HG02678 (cell line): ENCODE measurements around the gene IL21.
"Not testable (repeated sequence)": the region's sequence is repeated elsewhere in the genome, so short reads cannot be mapped to it uniquely, and the experiment has no call there.

Experiments used
- ATAC-seq: cut with Tn5 transposase; IDR thresholded peaks from one replicate; pipeline ENCODE4 v1.9.1; 2021; ENCODE audit warnings: mild to moderate bottlenecking, moderate library complexity; ENCODE audit not compliant: unreplicated experiment

IL21 gene

DNA sequence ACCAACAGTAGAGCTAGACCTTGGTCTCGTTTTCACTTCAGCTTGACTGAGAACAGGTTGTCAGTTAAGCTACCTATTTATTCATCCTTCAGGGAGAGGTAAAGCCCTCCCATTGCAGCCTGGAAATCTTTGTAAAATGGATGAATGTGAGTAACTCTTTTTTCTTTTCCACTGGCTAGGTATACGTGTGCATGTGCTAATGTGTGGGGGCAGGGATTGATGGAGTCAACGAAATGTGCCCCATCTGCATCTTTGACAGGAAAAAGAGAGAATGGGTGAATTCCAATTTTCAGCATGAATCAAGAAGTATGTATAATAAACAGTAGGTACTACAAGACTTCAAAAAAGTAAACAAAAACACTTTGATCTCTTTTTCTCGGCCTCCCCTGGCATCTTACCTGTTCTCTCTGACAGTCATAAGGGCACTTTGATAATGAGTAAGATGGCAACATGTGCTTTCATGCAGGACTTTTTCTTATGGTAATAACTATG lies at the start of gene IL21:
Gene IL21, minus strand, starts transcription at position 51 of the 492 bp plus-strand sequence. CDS start 55 bp downstream, outside the sequence.
- no peak for ATAC-seq

DNA sequence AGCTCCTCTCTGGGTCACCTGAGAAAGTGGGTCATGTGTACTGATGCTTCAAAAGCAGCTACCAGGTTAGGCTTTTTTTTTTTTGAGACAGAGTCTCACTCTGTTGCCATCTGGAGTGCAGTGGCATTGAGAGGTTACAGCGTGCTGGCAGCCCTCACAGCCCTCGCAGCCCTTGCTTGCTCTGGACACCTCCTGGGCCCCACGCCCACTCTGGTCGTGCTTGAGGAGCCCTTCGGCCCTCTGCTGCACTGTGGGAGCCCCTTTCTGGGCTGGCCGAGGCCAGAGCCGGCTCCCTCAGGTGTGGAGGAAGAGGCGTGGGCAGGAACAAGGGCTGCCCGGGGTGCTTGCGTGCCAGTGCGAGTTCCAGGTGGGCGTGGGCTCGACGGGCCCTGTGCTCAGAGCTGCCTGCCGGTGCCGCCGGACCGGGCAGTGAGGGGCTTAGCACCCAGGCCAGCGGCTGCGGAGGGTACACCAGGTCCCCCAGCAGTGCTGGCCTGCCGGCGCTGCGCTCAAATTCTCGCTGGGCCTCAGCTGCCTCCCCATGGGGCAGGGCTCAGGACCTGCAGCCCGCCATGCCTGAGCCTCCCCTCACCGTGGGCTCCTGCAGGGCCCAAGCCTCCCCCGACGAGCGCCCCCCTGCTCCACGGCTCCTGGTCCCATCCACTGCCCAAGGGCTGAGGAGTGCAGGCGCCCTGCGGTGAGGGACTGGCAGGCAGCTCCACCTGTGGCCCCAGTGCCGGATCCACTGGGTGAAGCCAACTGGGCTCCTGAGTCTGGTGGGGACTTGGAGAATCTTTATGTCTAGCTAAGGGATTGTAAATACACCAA lies 49.3 kb upstream of the IL21 start:
- no peak for ATAC-seq

DNA sequence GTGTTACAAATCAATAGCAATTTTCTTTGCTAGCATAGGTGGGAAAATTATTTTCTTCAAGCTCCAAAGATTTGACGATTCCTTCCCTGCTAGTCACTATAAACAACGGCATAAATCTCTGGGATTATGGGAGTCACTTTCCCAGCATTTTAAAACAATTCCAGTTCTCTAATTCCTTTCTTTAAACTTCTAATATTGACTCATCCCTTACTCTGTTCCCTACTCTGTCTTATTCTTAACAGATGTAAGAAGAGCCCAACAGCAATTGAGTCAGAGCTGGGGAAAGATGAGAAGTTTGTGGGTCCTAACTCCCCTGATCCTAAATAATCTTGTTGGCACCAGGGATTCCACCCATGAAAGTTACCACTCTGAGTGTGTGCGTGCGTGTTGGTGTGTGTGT lies 47.4 kb upstream of the IL21 start:
- no peak for ATAC-seq

DNA sequence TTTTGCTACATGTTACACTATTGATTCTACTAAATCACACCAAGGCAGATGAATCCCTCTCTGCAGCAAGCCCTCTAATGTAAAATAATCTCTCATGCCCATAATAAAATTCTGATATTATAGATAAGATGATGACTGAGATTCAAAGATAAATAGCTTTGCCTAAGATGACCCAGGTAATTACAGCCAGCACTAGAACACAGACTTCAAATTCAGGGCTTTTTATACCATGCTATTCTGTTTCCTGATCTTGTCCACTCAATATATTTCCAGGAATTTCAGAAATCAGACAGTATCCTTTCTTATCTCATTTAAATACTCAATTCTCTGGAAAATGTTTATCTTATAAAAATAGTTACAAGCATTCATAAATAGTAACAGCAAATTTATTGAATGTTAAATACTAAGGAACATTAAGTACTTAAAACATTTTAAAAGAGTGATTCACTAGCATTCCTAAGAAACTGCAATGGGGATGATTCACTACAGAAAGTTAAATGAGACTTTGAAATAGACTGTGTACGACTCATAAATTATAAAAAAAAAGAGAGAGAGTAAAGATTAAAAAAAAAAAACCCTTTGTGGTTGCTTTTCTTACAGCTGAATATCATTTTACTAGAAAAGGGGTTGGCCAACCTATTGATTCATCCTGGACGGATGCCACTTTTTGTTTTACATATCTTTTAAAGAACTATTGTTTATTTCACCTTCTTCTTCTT lies 45.8 kb upstream of the IL21 start:
- no peak for ATAC-seq

DNA sequence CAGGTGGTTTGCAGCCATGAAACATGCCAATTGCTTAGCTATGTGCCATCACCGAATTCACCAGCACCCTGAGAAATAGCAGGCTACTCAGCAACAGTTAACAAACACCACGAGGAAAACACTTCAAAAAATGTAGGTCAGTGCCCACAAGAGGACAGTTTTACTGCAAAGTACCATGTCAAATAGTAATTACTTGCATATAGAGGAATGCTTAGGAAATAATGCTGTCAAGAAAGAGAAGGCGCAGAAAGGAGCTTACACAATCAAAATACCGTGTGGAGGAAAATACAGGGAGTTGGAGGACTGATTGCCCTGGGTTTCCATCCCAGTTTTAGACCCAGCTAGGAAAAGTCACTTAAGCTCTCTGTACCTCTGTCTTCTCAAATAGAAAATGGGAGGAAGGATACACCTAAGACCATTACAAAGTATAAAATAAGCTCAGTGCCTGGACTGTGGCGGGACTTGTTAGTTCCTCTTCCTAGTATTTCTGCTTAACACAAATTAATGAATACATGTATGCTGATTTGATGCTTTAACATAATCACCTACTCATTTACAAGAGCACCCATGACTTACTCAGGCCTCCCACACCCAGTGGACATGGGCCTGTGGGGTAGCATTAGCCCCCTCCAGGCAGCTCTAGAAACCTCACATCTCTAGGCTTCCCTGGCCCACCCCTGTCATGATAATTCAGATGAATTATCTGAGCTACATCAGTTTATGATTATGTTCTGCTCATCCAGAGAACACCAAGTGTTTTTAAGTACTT lies 44.5 kb upstream of the IL21 start:
- no peak for ATAC-seq

DNA sequence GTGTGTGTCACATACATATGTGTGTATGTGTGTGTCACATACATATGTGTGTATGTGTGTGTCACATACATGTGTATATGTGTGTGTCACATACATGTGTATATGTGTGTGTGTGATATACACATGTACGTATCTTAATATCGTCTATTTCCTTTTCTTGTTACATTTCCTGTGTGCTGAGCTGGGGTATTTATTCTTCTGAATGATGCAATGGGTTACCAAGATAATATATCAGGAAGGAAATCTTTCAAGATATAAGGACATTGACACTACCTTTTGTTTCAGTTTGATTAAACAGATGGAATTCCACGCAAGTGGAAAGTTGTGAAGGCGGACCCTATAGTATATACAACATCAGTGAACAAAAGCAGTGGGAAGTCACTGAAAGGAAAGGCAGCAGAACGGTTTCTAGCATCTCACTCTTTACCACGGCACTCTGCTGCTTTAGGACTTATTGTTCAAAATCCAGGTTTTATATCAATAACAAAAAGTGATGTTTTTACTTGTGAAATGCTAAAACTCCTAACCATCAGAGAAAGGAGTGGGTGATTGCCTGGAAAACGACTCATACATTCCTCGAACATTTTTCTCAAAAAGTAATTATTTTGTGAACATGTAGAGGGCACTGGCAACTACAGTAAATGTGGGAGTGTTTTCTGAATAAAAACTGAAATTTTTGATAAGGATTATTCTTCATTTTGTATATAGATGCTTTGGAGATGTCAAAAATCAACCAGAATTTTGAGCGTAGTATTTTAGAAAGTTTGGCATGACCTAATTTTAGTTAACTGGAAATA lies 43.1 kb upstream of the IL21 start:
- no peak for ATAC-seq

DNA sequence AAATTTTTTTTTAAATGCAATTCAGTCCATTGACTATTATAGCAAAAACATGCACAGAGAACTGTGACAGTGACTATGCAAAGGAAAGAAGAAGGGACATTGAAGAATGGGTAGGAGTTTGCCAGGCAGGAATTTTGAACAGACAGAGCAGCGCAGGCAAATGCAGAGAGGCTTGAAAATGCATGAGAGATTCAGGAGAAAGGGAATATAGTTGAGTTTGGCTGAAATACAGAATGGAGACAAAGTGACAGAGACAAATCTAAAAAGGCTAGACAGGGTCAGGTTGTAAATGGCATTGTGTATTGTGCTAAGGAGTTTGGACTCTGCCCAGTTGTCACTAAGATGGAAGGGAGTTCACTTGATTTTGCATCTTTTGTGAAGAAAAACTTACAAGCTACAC lies 42.4 kb upstream of the IL21 start:
- ATAC-seq, result no peak

DNA sequence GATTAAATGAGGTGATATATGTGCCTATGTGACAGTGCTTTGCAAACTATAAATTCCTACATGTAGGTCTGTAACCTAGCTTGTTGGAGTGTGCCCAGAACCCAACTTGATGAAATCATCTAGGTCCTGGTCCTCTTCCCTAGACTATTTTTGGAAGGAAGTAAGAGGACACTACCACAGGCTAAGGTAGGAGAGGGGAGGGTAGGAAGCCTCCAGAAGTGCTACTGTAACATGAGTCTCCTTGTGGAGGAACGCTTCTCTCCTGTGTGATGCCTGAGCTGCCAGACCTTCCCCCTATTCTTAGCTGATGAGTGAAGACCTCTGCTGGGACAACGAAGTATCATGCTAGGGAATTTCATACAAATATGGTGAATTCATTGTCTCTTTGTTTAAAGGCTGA lies 41.8 kb upstream of the IL21 start:
- no peak for ATAC-seq

DNA sequence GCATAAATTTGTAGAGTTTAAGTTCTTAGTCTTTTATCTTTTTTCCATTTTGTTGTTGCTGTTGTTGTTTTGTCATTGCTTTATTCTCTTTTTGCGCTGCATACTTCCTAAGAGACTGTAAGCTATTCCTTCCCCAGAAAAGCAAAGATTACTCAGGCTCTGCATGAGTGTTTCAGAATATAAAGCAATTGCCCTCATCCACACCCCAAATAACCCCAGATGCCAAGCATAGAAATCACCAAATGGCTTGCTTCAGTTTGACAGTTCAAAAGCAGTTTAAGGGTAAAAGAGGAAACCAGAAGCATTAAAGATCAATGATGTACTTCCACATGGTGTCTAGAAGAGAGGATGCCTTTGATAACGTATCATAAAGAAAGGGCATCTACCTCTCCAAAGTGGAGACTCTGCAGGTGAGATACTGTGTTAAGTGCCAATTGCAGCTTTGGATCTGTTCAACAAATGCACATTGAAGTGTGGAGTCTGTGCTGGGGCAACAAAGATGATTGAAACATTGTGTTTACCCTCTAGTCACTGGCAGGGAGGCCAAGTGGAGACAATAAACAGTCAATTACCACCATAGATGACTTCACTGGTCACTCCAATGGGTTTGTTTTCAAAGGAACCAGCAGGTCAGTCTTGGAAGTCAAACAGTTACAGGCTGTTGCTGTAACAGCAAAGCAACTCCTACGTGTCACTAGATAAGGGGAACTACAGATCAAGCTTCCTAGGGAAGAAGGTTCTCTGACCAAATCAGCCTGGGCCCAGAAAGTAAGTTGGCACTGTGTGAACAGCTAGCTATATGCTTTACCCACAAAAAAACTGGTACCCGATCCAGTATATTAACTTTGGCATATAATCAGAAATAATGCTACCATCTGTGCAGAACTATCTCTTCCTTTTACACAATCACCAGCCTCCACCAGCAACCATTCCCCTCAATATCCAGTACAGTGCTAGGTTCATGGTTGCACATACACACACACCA lies 40.6 kb upstream of the IL21 start:
- ATAC-seq, result no peak

DNA sequence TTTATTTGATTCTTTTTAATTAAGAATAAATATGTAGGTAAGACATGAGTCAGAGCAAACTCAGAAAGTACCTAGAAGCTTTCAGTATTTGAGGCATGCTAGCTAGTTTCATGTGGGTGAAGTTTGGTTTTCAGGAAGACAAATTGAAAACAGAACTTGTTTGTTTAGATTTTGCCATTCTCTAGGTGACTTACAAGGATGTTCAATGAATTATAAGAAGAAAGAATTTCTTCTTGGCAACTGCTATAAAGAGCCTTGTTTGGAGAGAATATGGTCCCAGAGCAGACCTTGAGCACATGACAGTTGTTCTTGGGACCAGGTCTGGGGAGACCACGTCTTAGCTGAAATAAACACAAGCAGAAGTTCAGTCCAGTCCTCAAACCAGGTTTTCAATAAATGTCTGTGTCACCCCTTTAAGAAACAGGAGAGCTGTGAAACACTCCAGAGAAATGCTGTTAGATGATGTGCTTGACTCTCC lies 38.0 kb upstream of the IL21 start:
- peak; percentile 60 for ATAC-seq

DNA sequence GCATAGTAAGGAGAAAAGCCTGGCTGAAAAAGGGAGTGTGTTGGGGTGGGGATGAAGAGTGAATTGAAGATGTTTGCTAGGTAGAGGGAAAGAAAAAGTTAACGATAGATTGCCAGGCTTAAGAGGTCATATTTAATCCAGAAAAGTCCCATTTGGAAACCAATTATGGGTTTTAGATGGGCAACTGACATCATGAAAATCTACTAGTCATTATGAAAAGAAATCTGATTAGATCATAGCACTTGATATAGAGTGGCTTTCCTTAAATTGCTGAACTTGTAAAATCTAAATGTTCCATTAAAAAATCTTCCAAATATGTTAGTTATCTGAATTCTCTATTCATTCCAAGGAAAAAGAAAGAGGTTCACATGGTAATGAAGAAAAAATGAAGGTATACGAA lies 37.5 kb upstream of the IL21 start:
- no peak for ATAC-seq

DNA sequence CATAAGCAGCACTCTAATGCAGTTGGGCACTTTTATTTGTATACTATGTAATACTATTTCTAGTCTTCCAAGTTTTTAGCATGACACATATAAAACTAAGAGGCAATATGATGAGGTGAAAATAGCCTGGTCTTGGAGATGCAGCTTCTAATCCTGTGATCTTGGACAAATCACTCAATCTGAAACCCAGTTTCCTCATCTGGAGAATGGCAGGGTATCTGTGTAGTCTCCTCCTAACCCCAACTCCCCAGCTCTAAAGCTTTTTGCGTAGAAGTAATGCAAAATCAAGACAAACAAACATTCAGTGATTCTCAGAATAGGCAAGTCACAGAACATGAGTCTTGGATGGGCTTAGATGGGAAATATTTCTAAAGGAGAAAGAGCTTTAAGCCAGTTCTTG lies 36.7 kb upstream of the IL21 start:
- no peak for ATAC-seq

DNA sequence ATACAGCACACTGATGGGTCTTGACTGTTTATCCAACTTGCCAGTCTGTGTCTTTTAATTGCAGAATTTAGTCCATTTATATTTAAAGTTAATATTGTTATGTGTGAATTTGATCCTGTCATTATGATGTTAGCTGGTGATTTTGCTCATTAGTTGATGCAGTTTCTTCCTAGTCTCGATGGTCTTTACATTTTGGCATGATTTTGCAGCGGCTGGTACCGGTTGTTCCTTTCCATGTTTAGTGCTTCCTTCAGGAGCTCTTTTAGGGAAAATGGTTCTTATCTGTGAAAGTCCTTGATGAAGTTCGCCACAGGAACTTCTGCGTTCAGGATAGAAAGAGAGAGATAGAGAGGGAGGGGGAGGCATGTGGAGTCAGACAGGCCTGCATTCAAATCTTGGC lies 35.7 kb upstream of the IL21 start:
- ATAC-seq, result not testable (repeated sequence)

DNA sequence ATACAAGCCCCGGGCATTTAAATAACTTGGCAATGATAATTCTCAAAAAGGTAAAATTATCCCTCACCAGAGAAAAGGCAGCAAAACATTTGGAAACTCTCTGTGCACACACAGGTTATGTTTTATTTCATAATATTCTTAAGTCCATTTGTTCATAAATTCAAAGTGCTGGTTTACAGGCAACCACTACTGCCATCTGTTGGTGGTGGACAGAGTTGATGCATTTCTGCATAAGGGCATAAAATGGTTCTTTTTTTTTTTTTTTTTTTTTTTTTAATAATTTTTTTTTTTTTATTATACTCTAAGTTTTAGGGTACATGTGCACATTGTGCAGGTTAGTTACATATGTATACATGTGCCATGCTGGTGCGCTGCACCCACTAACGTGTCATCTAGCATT lies 31.5 kb upstream of the IL21 start:
- ATAC-seq, result no peak

DNA sequence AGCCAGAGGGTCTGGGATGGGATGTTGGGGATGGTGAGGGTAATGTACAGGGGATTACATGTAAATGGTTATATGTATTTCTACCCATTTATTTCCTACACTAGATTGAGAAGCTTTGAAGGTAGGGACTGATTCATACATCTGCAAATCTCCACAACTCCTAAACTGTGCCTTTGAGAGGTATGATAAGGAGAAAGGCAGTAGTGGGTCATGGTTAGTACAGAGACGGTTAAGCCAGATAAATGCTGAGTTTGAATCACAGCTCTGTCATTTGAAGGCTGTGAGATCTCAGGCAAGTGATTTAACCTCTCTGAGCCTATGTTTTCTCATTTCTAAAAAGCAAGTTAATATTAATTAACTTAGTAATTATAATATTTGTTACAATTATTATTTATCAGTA lies 29.3 kb upstream of the IL21 start:
- ATAC-seq, result no peak

DNA sequence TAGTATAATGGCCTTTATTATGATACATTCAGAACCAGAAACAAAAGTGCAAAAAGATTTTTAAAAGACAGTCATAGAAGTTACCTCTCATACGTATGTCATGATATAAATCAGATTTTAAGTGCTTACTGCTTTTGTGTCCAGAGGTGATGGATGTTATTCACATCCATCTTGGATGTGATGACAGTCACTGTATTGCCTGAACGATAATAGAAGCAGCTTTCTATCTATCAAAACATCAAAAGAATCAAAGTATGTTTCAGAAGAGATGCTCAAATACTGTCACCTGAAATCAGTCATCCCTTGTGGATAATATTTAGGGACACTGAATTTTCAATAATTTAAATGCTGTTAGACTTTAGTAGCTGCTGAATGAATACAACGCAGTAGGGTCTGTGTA lies 26.8 kb upstream of the IL21 start:
- no peak for ATAC-seq

DNA sequence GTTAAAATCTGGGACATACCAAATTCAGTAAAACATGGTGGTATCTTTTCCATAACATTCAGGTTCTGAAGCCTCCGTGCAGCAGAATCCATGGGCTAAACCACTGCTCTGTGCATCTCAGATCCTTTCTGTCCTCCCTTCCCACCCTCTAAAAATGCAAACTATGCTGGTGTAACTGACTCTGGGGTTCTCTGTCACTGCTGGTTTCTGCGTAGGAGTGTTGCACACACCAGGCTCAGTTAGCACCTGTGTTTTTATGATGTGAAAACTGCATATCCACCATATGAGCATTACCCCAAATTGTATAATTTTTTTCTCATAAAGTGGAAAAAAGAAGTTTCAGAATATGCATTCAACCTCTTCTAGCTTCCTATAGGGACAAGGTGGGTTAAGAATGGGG lies 22.4 kb upstream of the IL21 start:
- no peak for ATAC-seq

DNA sequence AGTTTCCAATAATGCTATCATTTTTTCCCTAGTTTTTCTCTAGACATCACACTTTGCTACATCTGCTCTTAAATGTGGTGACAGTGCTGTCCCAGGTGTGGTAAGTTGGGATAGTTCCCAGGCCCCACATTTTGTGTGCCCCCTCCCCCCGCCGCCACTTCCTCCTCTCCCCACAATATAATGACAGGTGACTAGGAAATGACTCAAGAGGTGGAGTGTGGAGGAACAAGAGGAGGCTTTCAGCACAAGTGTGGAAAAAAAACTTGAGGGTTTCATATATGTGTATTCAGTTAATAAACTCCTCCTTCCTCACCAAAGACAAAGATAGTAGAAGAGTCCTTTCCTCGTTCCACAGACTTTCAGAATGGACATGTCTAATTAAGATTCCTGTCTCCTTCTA lies 18.3 kb upstream of the IL21 start:
- ATAC-seq, result no peak

DNA sequence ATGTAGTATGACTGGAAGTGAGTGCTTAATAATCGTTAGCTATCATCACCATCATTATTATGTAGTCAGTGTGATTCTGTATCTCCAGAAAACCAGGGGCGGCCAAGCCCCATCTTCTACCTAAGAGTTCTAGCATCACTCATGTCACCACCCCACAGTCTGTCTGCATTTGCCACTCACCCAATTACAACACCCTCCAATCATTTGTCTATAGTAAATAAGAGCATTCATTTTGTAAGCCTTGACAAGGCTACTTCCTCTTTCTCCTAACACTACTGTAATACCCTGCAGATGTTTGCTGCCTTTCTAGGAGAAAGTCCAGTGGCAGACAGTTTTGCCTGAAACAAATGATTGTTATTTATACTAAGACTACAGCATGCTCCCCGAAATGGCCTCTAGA lies 15.8 kb upstream of the IL21 start:
- no peak for ATAC-seq
